Activated CD4-positive, CD25-positive, alpha-beta regulatory T cell (primary cell): Measurements from ENCODE around the gene ABHD4.
"Not testable (repeated sequence)": the region's sequence is repeated elsewhere in the genome, so short reads cannot be mapped to it uniquely, and the experiment has no call there.

Experiments
- DNase-seq, 4 experiments: peaks; one replicate each; lab custom pipeline; 2025; lab: John Stamatoyannopoulos, UW

Gene ABHD4, protein sequence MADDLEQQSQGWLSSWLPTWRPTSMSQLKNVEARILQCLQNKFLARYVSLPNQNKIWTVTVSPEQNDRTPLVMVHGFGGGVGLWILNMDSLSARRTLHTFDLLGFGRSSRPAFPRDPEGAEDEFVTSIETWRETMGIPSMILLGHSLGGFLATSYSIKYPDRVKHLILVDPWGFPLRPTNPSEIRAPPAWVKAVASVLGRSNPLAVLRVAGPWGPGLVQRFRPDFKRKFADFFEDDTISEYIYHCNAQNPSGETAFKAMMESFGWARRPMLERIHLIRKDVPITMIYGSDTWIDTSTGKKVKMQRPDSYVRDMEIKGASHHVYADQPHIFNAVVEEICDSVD

GRCh38 chr14:22598099-22598895 is at the start of gene ABHD4:
Gene ABHD4, plus strand, starts transcription at chr14:22598300. Its CDS starts 7 bp downstream, at chr14:22598307.
- peak; percentile 8 to 23 (median 14) for DNase-seq

DNA sequence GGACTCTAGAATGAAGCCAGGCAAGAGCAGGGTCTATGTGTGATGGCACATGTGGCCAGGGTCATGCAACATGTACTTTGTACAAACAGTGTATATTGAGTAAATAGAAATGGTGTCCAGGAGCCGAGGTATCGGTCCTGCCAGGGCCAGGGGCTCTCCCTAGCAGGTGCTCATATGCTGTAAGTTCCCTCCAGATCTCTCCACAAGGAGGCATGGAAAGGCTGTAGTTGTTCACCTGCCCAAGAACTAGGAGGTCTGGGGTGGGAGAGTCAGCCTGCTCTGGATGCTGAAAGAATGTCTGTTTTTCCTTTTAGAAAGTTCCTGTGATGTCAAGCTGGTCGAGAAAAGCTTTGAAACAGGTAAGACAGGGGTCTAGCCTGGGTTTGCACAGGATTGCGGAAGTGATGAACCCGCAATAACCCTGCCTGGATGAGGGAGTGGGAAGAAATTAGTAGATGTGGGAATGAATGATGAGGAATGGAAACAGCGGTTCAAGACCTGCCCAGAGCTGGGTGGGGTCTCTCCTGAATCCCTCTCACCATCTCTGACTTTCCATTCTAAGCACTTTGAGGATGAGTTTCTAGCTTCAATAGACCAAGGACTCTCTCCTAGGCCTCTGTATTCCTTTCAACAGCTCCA is 48.7 kb upstream of the ABHD4 start:
- no peak for DNase-seq

DNA sequence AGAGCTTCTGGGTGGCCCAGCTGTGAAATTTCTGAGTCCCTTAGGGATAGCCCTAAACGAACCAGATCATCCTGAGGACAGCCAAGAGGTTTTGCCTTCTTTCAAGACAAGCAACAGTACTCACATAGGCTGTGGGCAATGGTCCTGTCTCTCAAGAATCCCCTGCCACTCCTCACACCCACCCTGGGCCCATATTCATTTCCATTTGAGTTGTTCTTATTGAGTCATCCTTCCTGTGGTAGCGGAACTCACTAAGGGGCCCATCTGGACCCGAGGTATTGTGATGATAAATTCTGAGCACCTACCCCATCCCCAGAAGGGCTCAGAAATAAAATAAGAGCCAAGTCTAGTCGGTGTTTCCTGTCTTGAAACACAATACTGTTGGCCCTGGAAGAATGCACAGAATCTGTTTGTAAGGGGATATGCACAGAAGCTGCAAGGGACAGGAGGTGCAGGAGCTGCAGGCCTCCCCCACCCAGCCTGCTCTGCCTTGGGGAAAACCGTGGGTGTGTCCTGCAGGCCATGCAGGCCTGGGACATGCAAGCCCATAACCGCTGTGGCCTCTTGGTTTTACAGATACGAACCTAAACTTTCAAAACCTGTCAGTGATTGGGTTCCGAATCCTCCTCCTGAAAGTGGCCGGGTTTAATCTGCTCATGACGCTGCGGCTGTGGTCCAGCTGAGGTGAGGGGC is 48.0 kb upstream of the ABHD4 start:
- DNase-seq: peak in 3 of 4 experiments; percentile 23 to 34 (median 28)

- no peak for DNase-seq
These were observed 46.5 kb upstream of the ABHD4 start for GRCh38 chr14:22551605-22551997.

- DNase-seq: no peak
These were observed 45.9 kb upstream of the ABHD4 start for GRCh38 chr14:22552001-22552826.

- DNase-seq: no peak
These were observed 45.3 kb upstream of the ABHD4 start for GRCh38 chr14:22552827-22553076.

GRCh38 chr14:22553445-22553844 is 44.7 kb upstream of the ABHD4 start:
- no peak for DNase-seq

DNA sequence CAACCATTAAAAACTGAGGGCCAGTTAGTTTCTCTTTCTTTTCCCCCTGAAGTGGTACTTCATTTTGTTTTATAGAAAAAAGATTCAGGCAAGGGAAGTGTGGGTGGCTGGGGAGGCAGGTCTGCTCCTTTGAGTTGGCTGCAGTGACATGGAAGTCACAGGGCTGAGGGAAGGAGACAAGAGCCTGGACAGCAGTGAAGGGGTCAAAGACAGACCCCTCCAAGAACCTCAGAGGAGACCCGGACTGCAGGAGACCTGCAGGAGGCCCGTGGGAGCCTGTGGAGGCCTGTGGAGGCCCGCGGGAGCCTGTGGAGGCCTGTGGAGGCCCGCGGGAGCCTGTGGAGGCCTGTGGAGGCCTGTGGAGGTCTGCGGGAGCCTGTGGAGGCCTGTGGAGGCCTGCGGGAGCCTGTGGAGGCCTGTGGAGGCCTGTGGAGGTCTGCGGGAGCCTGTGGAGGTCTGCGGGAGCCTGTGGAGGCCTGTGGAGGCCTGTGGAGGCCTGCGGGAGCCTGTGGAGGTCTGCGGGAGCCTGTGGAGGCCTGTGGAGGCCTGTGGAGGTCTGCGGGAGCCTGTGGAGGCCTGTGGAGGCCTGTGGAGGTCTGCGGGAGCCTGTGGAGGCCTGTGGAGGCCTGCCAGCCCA is 44.1 kb upstream of the ABHD4 start:
- not testable (repeated sequence) for DNase-seq

DNA sequence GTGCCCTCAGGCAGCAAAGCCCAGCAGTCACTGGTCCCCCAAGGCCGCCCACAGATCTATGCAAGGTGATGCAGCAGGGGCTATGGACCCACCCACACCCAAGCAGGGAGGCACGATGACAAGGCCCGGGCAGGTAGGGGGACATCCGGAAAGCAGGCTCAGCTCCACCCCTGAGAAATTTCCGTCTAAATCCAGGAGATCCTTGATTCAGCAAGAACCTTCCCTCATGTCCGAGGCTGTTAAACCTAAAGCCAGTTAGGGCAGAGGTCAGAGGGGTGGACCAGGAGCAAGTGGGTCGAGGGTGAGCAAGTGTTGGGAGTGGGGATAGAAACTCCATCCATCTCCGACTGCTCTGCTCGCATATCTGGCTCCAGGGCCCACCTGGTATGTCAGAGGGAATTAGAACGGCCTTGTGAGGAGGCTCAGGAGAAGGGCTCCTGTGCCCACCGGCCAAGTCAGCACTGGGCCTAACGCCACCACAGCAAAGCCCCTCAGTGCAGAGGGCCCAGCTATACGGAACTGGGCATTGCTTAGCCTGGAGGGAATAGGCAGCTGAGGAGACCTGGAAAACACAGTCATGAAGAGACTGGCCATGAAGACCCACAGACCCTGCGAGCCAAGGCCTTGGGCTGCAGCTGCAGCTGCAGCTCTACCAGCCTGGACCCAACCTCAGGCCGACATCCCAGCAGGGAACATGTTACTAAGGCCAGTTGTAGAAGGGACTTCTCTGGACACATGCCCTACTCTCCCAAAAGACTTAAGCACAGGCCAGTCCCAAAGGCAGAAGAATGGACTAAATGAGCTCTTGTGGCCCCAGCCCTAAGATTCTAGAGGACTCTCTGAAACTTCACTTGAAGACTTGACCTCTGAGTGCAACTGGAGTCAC is 43.4 kb upstream of the ABHD4 start:
- DNase-seq: no peak

DNA sequence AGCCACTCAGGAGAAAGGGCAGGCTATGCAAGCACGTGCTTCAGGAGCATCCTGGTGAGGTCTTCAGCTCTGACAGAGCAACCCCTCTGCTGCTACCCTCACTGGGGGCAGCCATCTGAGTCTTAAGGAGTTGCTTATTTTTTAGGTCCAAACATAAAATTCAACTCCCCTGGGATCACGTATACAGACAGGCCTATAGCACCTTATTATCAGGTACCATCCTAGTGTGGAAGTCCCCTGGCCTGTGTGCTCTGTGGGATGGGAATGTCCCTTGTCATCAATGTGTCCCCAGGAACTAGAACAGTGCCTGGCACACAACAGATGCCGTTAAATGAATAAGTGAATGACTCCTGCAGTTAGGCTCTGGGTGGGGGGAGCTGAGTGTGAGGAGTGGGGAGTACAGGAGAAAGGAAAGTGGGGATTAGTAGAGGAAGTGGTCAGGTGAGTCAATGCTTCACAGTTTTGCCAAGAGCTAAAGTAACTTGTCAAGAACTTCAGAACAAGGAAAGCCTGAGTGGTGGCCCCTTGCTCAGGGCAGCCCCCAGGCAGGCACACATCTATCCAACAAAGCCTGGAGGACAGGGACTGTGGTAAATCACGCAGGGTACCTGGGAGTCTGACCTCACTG is 42.6 kb upstream of the ABHD4 start:
- peak in 1 of 4 experiments; percentile 37 for DNase-seq

DNA sequence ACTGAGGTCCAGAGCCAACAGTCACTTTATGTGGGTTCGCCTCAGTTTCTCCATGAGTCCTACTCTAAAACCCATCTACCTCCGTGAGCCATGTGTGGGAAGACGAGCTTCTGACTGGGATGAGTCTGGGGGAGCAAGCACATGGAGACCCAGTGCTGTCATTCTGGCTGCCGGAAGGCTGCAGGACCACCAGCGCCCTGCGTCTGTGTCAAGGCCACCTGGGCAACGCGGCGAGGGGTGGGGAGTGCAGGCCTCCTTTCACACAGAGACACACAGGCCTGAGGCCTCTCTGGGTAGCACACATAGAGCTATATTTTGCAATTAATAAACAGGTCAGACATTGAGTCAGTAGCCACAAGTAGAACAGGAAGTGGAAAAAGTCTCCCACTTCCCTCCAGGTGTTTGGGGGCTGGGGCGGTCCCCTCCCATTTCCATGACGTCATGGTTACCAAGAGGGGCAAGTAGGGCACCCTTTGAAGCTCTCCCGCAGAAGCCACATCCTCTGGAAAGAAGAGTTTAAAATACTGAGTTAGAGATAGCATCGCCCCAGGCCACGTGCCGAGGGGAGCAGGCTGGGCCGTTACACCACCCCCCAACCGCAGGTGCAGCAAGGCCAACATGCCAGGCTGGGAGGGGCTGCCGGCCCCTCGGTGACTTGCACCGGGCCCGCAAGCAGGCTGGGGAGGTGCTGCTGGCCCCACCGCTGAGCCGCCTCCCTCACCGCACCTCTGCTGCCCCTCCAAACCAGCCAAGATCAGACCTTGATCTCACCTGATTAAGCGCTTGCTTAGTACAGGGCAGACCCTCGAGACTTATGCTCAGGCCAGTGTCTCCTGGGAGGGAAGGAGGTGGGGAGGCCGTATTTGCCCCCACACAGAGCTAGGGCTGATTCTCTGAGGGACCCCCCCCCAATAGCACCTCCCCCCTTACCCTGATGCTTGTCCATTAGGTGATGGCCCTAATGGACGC is 41.8 kb upstream of the ABHD4 start:
- peak; percentile 83 to 95 (median 91) for DNase-seq

DNA sequence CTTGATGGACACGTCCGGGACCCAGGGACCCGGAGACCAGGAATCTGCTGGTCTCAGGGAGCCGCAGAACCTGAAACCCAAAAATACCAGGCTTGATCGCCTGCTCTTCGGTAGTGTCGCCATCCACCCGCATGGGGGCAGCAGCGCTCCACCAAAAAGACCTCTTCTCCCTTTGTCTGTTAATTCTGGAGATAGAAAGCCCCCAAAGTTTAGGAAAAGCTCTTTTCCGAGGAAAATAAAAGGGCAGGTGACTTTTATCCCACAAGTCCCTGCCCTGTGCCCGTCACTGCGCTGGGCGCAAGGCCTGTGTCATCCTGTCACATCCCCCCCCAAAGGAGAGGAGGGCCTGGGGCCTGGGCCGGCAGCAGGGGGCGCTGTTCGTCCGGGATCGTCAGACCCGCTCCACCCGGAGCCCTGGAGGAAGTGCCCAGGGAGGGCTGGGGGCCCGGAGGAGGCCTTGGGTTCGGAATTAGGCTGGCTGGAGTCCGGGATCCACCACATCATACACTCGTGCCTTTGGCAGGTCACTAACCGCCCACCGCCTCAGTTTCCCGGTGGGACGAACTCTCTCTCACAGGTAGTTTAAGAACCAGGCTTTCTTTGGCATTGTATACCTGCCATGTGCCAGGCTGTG is 41.0 kb upstream of the ABHD4 start:
- peak; percentile 87 to 95 (median 91) for DNase-seq

DNA sequence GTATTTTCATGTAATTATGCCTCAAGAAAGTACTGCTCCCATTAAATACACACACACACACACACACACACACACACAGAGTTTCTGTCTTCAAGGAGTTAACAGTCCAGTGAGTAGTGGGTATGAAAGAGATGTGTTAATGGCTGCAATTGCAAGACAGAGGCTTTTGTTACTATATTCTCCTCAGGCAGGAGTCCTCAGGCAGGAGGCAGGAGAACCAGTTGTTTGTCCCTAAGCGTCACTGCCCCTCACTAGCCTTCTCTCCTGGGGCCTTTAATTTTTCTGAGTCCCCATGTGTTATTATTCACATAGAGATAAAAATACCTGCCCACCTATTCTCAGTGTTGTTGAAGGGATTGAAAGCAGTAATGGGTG is 40.3 kb upstream of the ABHD4 start:
- no peak for DNase-seq

GRCh38 chr14:22558221-22558913 is 39.7 kb upstream of the ABHD4 start:
- DNase-seq: peak; percentile 33 to 54 (median 38)

- DNase-seq: no peak
These were observed 39.1 kb upstream of the ABHD4 start for GRCh38 chr14:22559041-22559440.

- no peak for DNase-seq
These were observed 37.3 kb upstream of the ABHD4 start for GRCh38 chr14:22560662-22561365.

DNA sequence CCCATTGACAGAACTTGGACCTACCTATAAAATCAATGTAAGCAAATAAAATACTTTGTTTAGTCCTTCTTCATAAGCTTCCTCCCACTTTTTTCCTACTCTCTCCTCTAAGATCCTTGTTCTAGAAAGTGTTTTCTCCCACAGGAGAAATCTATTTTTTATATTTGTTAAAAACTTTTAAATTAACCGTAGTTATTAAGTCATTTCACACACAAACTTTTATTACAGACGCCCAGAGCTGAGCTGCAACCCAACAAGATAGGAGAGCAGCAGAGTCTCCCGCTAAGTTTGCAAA is 36.8 kb upstream of the ABHD4 start:
- DNase-seq: no peak
